Fibroblast of gingiva (primary cell): ENCODE data around the gene KIFBP.
A peak's percentile ranks its signal among the peaks of the same experiment; 100 is the strongest.
"Not testable (repeated sequence)": the region's sequence is repeated elsewhere in the genome, so short reads cannot be mapped to it uniquely, and the experiment has no call there.

Experiments used
- DNase-seq: peaks from one replicate; pipeline ENCODE4 v3.0.0-alpha.2; 2011; ENCODE audit warnings: low read depth

KIFBP gene

DNA sequence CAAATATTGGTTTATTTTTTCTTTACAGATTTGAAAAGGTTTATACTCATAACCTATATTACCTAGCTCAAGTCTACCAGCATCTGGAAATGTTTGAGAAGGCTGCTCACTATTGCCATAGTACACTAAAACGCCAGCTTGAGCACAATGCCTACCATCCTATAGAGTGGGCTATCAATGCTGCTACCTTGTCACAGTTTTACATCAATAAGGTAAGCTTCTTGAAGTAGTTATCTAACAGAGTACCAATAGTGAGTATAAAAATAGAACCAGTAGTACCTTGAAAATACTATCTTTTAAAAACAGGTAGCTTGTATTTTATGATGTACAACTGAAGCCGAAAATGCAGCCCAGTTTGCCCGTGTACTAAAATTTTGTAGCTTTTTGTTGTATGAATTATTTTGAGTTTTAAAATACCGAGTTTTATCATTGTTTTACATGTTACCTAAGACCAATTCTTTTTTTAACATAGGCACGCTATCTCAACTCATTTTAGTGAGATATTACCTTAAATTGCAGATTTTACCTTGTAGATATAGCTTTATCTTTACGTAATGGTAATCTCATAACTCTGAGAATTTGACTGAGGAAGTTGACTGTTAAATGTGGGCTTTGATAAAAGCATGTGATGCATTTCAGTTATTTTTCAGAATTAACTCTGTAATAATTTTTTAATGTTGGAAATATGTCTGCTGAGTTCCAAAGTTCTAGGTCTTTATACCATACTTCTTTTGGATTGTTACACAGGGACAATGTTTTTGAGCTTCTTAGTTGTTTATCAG lies 17.3 kb downstream of the KIFBP start:
- DNase-seq, result no peak

DNA sequence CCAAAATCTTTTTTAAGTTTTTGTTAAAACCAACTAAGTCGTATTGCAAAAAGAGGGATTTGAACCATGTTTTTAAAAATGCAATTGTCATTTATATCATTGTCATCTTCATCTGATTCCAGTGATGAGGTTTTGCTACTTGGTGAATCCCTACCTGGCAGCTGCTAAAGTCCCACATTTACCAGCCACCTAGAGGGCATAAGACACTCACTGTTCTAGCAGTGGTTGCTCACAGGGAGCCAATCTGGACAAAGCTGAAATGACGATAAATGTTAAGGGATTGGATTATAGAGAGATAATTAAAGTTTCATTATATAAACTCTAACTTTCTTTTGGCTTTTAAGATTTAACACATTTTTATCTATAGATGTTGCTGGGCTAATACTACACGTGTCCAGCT lies 18.7 kb downstream of the KIFBP start:
- no peak for DNase-seq

DNA sequence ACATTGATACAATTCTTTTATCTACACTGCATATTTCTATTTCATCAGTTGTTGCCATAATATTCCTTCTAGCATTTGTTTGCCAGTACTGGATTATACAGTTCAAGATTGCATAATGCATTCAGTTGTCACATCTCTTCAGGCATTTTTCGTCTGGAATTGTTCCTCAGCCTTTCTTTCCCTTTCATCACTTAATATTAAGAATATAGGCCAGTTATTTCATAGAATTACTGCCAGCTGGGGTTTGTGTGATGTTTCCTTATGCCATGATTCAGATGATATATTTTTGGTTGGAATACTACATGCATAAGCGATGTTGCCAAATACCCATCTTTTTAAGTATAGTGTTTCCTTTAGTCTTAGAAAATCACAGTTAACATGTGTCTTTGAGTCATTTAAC lies 20.8 kb downstream of the KIFBP start:
- peak; percentile 70 for DNase-seq

DNA sequence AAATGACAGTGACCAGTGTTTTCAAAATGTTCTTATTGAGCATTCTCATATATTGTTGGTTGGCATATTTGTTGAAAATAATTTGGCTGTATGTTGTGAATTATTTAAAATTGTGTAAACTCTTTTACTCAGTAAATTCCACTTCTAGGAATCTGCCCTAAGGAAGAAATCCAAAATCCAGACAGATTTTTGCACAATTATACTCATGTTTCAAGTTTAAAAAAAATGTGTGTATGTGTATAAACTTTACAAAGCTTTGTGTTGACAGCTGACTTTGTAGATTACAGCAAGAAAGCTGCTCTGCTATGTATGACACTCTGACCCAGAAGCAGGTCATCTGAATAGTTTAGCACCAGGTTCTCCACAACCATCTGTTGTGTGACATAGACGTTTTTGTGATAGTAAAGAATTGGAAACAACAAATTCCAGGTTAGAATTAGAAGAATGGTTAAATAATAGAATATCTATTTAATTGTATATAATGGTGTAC lies 21.6 kb downstream of the KIFBP start:
- no peak for DNase-seq

DNA sequence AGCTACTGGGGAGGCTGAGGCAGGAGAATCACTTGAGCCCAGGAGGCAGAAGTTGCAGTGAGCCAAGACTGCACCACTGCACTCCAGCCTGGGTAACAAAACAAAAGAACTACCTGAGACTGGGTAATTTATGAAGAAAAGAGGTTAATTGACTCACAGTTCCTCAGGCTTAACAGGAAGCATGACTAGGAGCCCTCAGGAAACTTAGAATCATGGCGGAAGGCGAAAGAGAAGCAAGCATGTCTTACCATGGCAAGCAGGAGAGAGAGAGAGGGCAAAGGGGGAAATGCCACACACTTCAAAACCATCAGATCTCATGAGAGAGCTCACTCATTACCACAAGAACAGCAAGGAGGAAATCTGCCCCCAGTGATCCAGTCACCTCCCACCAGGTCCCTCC lies 24.2 kb downstream of the KIFBP start:
- DNase-seq, result not testable (repeated sequence)

DNA sequence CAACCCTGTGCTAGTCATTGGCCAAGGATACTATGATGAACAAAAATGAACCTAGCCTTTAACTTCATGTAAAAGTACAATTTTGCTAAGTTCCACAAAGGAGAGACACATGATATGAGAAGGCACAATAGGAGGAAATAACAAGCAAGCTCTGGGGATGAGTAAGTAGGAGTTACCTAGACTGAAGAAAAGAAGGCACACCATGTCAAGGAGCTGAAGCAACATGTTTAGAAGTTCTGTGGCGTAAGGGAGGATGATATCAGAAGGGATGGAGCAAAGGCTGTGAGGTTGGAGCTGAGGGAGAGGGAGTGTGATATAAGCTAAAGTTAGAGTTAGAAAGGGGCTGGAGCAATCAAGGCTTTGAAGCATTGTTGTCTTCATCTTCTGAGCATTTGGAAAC lies 25.6 kb downstream of the KIFBP start:
- no peak for DNase-seq

DNA sequence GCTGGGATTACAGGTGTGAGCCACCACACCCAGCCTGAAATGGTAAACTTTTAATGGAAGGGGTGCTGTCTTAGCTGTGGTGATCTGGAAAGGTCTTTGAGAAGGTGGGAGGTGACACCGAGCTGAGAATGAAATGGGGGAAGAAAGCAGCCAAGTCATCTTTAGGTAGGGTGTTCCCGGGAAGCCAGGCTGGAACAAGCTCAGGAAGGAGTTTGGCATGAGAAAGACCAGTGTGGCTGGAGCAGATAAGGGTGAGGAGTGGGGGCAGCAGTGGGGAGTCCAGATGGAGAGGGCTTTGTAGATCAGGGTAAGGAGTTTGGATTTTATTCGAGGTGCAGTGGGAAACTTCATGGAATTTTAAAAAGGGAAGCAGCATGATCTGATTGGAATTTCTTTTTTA lies 30.0 kb downstream of the KIFBP start:
- DNase-seq, result no peak

DNA sequence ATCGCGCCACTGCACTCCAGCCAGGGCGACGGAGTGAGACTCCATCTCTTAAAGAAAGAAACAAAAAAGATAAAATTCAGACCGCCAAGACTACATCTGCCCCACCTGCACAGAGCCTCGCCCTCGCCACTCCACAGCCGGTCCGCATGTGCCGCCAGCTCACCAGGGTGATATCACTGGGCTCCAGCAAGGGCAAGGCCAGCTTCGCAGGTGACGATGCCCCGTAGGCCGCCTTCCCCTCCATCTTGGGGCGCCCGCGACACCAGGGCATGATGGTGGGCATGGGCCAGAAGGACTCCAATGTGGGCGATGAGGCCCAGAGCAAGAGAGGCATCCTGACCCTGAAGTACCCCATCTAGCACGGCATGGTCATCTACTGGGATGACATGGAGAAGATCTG lies 34.0 kb downstream of the KIFBP start:
- DNase-seq, result no peak

DNA sequence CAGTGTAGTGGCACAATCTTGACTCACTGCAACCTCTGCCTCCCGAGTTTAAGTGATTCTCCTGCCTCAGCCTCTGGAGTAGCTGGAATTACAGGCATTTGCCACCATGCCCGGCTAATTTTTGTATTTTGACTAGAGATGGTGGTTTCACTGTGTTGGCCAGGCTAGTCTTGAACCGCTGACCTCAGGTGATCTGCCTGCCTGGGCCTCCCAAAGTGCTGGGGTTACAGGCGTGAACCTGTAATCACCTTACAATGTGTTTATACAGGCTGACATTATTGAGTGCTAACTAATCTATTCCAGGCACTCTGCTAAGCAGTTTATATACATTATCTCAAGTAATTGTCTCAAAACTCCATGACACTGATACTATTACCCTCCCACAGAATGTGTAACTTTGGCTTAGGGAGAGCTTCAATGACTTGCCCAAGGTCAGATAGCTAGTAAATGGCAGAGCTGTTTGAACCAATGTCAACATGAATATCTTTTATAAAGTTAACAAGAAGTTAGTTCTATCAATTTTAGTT lies 36.8 kb downstream of the KIFBP start:
- no peak for DNase-seq

DNA sequence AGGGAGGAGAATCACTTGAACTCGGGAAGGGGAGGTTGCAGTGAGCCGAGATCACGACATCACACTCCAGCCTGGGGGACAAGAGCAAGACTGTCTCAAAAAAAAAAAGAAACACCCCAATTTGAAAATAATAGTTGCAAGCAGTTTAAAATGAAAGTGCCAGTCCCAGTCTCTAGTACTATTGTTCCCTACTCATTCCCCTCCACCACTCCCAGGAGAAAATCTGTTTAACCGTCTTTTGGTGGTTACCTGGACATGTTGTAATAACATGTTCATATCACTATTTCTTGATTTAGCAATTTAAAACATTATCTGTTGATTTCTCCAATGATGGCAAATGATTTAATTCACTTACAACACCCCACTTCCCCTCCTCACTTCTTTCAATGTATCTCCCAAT lies 44.7 kb downstream of the KIFBP start:
- DNase-seq, result no peak

DNA sequence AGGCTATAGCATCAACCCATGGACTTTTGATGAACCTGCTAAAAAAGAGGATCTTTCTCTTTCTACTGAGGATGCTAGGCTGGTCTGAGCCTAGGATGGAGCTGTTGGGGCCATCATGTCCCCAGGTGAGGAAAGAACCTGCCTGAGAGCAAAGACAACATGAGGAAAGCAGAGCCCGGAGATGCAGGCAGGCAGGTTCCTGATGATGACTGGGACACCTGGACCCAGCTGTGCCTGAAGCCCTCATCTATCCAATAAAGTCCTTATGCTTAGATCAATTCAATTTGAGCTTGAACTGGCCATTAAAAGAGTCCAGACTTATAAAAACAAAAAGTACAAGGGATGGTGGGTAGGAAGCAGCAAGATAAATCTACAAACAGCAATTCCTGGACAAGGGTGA lies 48.9 kb downstream of the KIFBP start:
- DNase-seq, result no peak

DNA sequence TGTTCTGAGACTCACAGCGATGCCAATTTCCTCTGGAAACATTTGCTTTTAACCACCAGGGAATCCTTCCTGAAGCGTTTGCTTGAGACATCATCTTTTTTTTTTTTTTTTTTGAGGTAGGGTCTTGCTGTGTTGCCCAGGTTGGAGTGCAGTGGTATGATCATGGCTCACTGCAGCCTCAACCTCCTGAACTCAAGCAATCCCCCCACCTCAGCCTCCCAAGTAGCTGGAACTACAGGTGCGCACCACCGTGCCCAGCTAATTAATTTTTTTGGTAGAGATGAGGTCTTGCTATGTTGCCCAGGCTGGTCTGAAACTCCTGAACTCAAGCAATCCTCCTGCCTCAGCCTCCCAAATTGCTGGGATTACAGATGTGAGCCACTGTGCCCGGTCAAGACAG lies 52.3 kb downstream of the KIFBP start:
- not testable (repeated sequence) for DNase-seq

DNA sequence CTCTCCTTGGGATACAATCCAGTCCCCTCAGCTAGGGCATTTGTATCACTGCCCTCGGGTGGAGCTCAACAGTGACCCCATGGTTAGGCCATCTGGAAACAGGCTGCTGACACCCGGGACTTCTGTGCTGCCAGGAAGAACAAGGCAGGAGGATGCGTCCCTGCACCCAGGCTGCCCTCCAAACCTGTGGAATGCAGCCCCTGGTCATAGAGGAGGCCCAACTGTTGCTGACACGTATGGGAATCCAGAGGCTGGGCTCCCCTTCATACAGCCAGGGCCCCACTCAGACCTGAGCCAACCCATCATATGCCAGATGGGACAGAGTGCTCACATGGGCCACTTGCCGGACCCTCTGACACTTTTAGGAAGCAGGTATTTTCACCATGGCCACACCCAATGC lies 53.8 kb downstream of the KIFBP start:
- no peak for DNase-seq

DNA sequence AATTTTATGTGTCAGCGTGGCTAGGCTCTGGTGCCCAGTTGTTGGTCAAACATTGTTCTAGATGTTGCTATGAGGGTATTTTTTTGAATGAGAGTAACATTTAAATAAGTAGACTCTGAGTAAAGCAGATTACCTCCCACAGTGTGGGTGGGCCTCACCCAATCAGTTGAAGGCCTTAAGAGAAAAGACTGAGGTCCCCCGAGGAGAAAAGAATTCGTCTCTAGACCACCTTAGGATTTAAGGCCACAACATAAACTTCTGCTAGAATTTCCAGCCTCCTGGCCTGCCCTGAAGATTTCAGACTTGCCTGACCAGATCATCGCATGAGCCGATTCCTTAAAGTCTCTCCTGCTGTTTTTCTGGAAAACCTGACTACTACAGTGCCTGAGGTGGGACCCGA lies 54.2 kb downstream of the KIFBP start:
- no peak for DNase-seq

DNA sequence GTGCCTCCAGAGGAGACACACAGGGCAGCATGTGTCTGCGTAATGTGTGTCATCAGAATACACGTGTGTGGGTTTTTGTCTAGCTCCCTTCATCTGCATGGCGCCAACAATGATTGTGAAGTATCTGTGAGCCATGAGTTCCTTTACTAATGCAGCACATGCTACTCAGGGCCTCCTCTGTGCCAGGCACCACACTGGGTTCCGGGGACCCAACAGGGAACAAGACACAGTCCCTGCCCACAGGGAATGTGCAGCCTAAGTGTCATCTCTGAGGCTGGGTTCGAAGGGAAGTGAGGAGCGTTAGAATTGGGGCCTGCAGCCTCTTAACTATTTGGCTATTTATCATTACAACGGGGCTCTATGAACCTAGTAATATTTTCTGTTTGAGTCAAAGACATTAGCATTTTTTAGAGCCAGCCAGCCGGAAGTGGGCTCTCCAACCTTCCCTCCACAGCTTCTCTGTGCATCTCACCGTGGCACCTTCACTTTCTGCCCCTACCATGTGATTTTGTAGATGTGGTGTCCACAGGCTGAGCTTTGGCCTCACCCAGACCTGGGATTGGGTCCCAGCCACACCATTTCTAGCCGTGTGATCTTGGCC lies 55.4 kb downstream of the KIFBP start:
- DNase-seq, result no peak

DNA sequence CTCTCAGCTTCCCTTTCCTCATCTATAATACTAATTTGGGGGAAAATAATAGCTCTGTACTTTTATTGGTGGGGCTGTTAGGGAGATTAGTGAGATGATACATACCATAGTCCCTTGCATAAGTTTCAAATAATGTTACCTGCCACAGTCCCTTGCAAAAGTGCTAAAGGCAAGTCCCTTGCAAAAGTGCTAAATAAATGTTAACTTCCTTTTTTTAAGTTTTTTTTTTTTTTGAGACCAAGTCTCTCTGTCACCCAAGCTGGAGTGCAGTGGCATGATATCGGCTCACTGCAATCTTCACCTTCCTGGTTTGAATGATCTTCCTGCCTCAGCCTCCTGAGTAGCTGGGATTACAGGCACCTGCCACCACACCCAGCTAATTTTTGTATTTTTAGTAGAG lies 55.9 kb downstream of the KIFBP start:
- DNase-seq, result no peak

DNA sequence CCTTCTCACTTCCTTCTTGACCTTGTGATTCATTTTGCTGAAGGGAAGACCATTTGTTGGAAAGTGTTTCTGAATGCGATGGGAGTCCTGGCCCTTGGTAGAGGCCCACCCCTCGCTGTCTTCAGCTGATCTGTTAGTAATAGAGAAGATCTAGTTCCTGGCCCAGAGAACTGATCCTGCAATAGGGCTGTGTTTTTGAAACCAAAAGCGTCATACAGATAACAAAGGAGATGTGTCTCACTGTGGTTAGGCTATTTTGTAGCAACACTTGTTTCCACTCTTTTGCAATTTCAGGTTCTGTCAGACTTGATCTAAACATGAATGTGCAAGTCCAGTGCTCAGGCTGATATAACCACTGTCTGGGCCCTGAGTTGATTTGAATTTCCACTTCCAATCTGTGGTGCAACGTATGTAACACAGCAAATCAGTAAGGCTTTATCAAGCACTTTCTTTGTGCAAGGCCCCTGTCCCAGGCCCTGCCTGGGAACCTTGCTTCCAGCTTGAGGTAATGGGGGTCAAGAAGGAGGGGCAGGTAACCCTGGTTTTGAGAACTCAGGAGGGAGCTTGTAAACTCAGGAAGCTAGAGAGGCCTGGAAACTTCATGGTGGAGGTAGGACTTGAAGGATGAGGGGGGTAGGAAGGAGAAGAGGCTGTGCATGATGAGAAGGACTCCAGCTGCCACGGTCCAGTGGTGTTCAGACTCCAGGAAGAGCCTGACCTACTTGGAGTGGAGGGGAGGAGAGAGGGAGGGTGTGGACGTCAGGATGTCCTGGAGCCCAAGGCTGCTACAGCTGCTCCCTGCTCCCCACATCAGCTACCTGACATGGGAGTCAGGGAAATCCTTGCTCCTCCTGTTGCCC lies 57.1 kb downstream of the KIFBP start:
- no peak for DNase-seq

DNA sequence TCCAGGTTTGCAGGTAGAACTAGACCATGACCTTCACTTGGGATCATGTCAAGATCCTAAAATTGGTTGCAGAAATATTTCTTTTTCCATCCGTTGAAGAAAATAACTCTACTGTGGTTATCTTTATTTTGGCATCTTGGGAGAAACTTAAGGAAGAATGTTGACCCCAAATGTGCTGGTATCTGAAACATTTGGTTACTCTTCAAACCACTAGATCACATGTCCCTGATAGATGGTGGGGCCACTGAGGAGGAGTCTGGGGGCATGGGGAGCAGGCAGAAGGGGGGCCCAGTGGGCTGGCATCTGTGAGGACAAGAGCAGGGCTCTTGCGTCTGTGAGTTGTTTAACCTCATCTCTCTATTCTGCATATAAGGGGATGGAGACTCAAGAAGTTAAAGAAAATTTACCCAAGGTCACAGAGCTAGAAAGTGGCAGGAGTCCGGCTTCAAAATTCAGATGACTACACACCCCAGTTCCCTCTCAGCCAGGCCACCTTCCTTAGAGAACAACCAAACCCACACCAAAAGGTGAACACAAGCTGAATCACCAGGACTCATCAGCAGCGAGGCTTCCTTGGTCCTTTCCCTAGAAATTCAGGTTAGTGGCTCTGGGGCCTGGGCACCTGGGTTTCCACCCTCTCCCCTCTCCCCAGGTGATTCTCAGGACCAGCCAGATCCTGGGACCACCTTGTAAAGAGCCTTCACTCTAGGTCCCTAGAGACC lies 58.7 kb downstream of the KIFBP start:
- no peak for DNase-seq

DNA sequence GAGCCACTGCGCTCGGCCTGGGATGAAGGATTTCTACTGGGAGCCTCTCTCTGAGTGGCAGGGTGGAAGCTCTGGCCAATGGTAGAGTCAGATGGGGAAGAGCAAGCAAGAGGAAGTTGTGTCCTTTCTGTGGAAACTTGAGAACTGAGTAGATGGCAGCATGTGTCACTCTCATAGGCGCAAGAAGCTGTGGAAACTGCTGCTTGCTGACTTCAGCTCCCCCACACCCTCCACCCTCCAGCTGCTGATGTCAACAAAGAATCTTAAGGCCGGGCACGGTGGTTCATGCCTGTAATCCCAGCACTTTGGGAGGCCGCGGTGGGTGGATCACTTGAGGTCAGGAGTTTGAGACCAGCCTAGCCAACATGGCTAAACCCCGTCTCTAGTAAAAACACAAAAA lies 59.5 kb downstream of the KIFBP start:
- peak; percentile 48 for DNase-seq

DNA sequence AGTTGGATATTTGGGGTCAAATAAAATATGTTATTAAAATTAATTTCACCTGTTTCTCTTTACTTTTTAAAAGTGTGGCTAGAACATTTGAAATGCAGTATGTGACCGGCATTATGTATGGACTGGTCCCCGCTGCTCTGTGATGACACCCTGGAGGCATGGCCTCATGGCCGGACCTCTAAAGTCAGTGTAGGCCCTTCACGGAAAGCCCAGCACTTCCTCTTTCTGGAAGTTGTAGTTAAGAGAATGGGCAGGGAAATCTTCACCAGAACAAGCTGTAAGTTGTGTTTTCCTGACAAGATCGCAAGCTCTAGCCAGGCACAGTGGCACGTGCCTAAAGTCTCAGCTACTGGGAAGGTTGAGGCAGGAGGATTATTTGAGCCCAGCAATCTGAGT lies 61.0 kb downstream of the KIFBP start:
- no peak for DNase-seq

DNA sequence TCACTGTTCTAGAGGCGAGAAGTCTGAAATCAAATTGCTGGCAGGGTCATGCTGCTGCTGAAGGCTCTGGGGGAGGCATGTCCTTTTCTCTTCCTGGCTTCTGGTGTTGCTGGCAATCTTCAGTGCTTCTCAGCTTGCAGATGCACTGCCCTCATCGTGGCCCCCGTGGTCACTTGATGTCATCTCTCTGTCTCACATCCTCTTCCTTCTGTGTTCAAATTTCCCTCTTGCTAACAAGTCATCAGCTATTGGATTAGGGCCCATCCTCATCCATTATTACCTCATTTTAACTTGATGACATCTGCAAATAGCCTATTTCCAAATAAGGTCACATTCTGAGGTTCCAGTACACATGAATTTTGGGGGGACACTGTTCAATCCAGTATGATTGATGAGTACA lies 62.7 kb downstream of the KIFBP start:
- peak; percentile 21 for DNase-seq
